SK-N-SH (cell line): ENCODE results near the gene RGS6.

Experiments used
- EP300 ChIP-seq, 2 experiments: IDR thresholded peaks; 2 replicates each; pipeline versions ENCODE4 v1.4.0 to v1.6.1; 2012; ENCODE audit warnings: borderline replicate concordance in 1 of 2, low read depth in 1 of 2, low read length in 1 of 2
- EZH2phosphoT487 ChIP-seq: fragments of 200-600 bp; sonication (generic); IDR thresholded peaks from 2 replicates; pipeline ENCODE4 v1.6.1; 2017; ENCODE audit warnings: low read depth, mixed run types, mild to moderate bottlenecking, antibody characterized with exemption, moderate library complexity, borderline replicate concordance
- MXI1 ChIP-seq: IDR thresholded peaks from 2 replicates; pipeline ENCODE4 v1.6.1; 2012; ENCODE audit warnings: mild to moderate bottlenecking, low read depth, low read length, improper control_type of control experiment
- POLR2AphosphoS5 ChIP-seq: IDR thresholded peaks from 2 replicates; pipeline ENCODE4 v1.6.1; 2012; ENCODE audit warnings: low read depth, low read length
- RCOR1 ChIP-seq: fragments of 150-350 bp; IDR thresholded peaks from 2 replicates; pipeline ENCODE4 v1.6.1; 2017; ENCODE audit warnings: antibody characterized with exemption, low read length
- RFX5 ChIP-seq: IDR thresholded peaks from 2 replicates; pipeline ENCODE4 v1.6.1; 2012; ENCODE audit warnings: mild to moderate bottlenecking, improper control_type of control experiment, low read length
- TAF1 ChIP-seq: IDR thresholded peaks from 2 replicates; pipeline ENCODE4 v1.6.1; 2012; ENCODE audit warnings: low read depth, mild to moderate bottlenecking, low read length, moderate library complexity, borderline replicate concordance
- TEAD4 ChIP-seq: IDR thresholded peaks from 2 replicates; pipeline ENCODE4 v1.4.0; 2012; ENCODE audit warnings: mild to moderate bottlenecking, borderline replicate concordance; ENCODE audit not compliant: insufficient read depth
- YY1 ChIP-seq: IDR thresholded peaks from 2 replicates; pipeline ENCODE4 v1.4.0; 2012; ENCODE audit warnings: low read depth, mild to moderate bottlenecking
- TF ChIP-seq, protein P1 (sequence below): IDR thresholded peaks from 2 replicates; pipeline ENCODE4 v1.6.1; 2012; ENCODE audit warnings: mild to moderate bottlenecking, low read depth, low read length, moderate library complexity
- TF ChIP-seq, protein P2 (sequence below): fragments of 200-600 bp; sonication (generic); IDR thresholded peaks from 2 replicates; pipeline ENCODE4 v1.6.1; 2017; ENCODE audit warnings: antibody characterized with exemption, mild to moderate bottlenecking, moderate library complexity
- TF ChIP-seq, protein P3 (sequence below): fragments of 150-350 bp; IDR thresholded peaks from 2 replicates; pipeline ENCODE4 v1.6.1; 2017; ENCODE audit warnings: antibody characterized with exemption, low read length, low read depth, borderline replicate concordance

DNA sequence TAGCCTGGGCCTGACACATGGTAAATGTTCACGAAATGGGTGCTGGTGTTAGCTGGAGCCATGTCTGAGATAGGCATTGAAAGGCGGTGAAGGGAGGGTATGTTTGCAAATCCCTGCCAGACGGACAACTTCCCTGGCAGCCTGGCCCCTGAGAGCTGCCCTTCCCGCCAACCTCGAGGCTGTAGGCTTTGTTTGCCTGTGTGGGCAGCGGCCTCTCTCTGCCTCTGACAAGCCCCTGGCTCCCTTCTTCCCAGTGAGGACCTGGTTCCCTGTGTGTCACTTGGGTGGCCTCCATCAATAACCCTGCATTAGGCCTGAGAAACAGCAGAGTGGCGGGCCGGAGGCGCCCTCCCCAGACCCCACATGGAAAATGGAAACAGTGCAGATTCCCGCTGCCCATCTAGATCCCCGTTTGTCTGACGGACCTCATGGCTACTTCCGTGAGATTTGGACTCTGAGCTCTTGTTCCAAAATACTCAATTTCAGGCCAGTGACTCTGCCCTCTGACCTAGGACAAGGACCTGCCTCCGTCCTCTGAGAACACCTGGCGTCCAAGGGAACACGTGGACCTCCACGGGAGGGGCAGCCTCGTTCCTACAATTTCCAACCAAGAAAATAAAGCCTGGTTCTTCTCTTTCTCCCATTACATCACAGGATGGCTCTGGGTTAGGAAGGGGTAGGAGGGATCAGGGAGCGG is 636.2 kb downstream of the RGS6 start:
- TF ChIP-seq, protein P1, sequence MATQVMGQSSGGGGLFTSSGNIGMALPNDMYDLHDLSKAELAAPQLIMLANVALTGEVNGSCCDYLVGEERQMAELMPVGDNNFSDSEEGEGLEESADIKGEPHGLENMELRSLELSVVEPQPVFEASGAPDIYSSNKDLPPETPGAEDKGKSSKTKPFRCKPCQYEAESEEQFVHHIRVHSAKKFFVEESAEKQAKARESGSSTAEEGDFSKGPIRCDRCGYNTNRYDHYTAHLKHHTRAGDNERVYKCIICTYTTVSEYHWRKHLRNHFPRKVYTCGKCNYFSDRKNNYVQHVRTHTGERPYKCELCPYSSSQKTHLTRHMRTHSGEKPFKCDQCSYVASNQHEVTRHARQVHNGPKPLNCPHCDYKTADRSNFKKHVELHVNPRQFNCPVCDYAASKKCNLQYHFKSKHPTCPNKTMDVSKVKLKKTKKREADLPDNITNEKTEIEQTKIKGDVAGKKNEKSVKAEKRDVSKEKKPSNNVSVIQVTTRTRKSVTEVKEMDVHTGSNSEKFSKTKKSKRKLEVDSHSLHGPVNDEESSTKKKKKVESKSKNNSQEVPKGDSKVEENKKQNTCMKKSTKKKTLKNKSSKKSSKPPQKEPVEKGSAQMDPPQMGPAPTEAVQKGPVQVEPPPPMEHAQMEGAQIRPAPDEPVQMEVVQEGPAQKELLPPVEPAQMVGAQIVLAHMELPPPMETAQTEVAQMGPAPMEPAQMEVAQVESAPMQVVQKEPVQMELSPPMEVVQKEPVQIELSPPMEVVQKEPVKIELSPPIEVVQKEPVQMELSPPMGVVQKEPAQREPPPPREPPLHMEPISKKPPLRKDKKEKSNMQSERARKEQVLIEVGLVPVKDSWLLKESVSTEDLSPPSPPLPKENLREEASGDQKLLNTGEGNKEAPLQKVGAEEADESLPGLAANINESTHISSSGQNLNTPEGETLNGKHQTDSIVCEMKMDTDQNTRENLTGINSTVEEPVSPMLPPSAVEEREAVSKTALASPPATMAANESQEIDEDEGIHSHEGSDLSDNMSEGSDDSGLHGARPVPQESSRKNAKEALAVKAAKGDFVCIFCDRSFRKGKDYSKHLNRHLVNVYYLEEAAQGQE = no peak
- TF ChIP-seq EP300 (IDR thresholded peaks at IDR 0.05; ENCODE audit: borderline replicate concordance in 1 of 2, low read depth in 1 of 2, low read length in 1 of 2) = no peak
- no peak for TF ChIP-seq EZH2phosphoT487
- TF ChIP-seq, protein P2, sequence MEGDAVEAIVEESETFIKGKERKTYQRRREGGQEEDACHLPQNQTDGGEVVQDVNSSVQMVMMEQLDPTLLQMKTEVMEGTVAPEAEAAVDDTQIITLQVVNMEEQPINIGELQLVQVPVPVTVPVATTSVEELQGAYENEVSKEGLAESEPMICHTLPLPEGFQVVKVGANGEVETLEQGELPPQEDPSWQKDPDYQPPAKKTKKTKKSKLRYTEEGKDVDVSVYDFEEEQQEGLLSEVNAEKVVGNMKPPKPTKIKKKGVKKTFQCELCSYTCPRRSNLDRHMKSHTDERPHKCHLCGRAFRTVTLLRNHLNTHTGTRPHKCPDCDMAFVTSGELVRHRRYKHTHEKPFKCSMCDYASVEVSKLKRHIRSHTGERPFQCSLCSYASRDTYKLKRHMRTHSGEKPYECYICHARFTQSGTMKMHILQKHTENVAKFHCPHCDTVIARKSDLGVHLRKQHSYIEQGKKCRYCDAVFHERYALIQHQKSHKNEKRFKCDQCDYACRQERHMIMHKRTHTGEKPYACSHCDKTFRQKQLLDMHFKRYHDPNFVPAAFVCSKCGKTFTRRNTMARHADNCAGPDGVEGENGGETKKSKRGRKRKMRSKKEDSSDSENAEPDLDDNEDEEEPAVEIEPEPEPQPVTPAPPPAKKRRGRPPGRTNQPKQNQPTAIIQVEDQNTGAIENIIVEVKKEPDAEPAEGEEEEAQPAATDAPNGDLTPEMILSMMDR = no peak
- no peak for TF ChIP-seq TAF1
- TF ChIP-seq, protein P3, sequence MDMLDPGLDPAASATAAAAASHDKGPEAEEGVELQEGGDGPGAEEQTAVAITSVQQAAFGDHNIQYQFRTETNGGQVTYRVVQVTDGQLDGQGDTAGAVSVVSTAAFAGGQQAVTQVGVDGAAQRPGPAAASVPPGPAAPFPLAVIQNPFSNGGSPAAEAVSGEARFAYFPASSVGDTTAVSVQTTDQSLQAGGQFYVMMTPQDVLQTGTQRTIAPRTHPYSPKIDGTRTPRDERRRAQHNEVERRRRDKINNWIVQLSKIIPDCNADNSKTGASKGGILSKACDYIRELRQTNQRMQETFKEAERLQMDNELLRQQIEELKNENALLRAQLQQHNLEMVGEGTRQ = no peak
- no peak for TF ChIP-seq MXI1
- TF ChIP-seq RCOR1 = no peak
- TF ChIP-seq POLR2AphosphoS5 = no peak
- TF ChIP-seq YY1 = no peak
- no peak for TF ChIP-seq RFX5
- TF ChIP-seq TEAD4 = no peak
